OCI-LY3 (cell line): ENCODE measurements around the gene BAIAP2.

Experiments used
- CTCF ChIP-seq: fragments of 200-600, 300-600 bp; sonication (generic); IDR thresholded peaks from 2 replicates; pipeline ENCODE4 v1.5.1; 2014; ENCODE audit warnings: antibody characterized with exemption, low read length, low read depth
- EZH2phosphoT487 ChIP-seq: fragments of 200-600 bp; shearing (Covaris generic); IDR thresholded peaks from 2 replicates; pipeline ENCODE4 v1.6.1; 2018; ENCODE audit warnings: antibody characterized with exemption, mixed run types, low read depth

GRCh38 chr17:81160306-81160705, 125.4 kb downstream of the BAIAP2 start:
- no peak for TF ChIP-seq CTCF
- TF ChIP-seq EZH2phosphoT487: no peak
